Psoas muscle (tissue), 8 donors: ENCODE measurements around the gene TDRD12. TPM values are rescaled to one million over a fixed set of nuclear protein-coding genes. Genes with fewer than 3 reads are reported as not detected.

Experiments
- ATAC-seq, 4 donors: fragments of 200-7000 bp; cut with Tn5 transposase; one replicate each; pipeline ENCODE4 v1.9.1; 2020; ENCODE audit warnings: moderate library complexity in 3 of 4, mild to moderate bottlenecking in 2 of 4
- DNase-seq, 2 donors: peaks; one replicate each; pipeline ENCODE4 v3.0.0-alpha.2; 2020
- H3K27ac ChIP-seq: fragments of 200-600 bp; one replicate; pipeline ENCODE4 v1.8.0; 2022
- H3K27me3 ChIP-seq, 3 donors: fragments of 200-600 bp in 1 of 3; one replicate each; pipeline versions ENCODE4 v1.6.1 to v1.8.0; 2013 to 2022; ENCODE audit warnings: low read length in 2 of 3, mild to moderate bottlenecking in 2 of 3, moderate library complexity in 1 of 3; ENCODE audit not compliant: insufficient read depth in 3 of 3
- H3K36me3 ChIP-seq, 2 donors: fragments of 200-600 bp in 1 of 2; one replicate each; pipeline versions ENCODE4 v1.6.1 to v1.8.0; 2013 to 2022; ENCODE audit warnings: low read depth in 1 of 2, mild to moderate bottlenecking in 1 of 2, moderate library complexity in 1 of 2; ENCODE audit not compliant: insufficient read depth in 1 of 2
- H3K4me1 ChIP-seq: fragments of 200-600 bp; one replicate; pipeline ENCODE4 v1.8.0; 2022
- H3K4me3 ChIP-seq: fragments of 200-600 bp; one replicate; pipeline ENCODE4 v1.8.0; 2022; ENCODE audit warnings: mild to moderate bottlenecking
- H3K9me3 ChIP-seq: fragments of 200-600 bp; one replicate; pipeline ENCODE4 v1.8.0; 2022
- WGBS, 3 donors: extraction: QIAGEN DNeasy Blood & Tissue Kit; methylation state at CpG; one replicate each; pipeline versions ENCODE4 v1.1.6 to v1.1.7; 2013; 5-methylcytosine and 5-hydroxymethylcytosine counted together
- intact Hi-C, 2 donors: fragments of 100-400 bp; cut with DNase I; formaldehyde crosslinking; loops; one replicate each; pipeline versions ENCODE4 v1.11.0 to v1.14.2; 2022
- long read RNA-seq, 2 donors: library from polyadenylated mRNA; unstranded; transcript quantifications; one replicate each; pipeline ENCODE4 v2.0.0, GENCODE V29; 2021
- polyA plus RNA-seq, 3 donors: library from polyadenylated mRNA; stranded (reverse); fragments of 200-250 nt; gene quantifications; one replicate each; pipeline ENCODE4 v1.2.3, GENCODE V29; 2013
- total RNA-seq, 4 donors: library from RNA; stranded (reverse); fragmentation: NEBNext Ultra II Directional in 2 of 4; extraction: Animal tissue kit (Norgen Biotek cat#: 25700) in 2 of 4; gene quantifications; one replicate each; pipeline versions ENCODE4 v1.2.1 to v1.2.4, GENCODE V29; 2021 to 2023
- TF ChIP-seq, protein P1 (sequence below): fragments of 200-600 bp; IDR thresholded peaks from one replicate; pipeline ENCODE4 v1.8.0; 2022; ENCODE audit warnings: antibody characterized with exemption
- donor health status: healthy with polysubstance abuse.
- donor health status: DM: no; HTN: no; CAD: no; lungs with moderate emphysema.
- donor health status: Bipolar disorder and iron deficiency.
- donor health status: healthy.
- donor health status: DM: yes; HTN: yes; CAD: no.
- donor health status: DM: no; HTN: no; CAD: no.
- donor health status: DM: no; HTN: no; CAD: no.
- donor health status: DM: yes; HTN: yes; CAD: no.

Gene TDRD12, protein sequence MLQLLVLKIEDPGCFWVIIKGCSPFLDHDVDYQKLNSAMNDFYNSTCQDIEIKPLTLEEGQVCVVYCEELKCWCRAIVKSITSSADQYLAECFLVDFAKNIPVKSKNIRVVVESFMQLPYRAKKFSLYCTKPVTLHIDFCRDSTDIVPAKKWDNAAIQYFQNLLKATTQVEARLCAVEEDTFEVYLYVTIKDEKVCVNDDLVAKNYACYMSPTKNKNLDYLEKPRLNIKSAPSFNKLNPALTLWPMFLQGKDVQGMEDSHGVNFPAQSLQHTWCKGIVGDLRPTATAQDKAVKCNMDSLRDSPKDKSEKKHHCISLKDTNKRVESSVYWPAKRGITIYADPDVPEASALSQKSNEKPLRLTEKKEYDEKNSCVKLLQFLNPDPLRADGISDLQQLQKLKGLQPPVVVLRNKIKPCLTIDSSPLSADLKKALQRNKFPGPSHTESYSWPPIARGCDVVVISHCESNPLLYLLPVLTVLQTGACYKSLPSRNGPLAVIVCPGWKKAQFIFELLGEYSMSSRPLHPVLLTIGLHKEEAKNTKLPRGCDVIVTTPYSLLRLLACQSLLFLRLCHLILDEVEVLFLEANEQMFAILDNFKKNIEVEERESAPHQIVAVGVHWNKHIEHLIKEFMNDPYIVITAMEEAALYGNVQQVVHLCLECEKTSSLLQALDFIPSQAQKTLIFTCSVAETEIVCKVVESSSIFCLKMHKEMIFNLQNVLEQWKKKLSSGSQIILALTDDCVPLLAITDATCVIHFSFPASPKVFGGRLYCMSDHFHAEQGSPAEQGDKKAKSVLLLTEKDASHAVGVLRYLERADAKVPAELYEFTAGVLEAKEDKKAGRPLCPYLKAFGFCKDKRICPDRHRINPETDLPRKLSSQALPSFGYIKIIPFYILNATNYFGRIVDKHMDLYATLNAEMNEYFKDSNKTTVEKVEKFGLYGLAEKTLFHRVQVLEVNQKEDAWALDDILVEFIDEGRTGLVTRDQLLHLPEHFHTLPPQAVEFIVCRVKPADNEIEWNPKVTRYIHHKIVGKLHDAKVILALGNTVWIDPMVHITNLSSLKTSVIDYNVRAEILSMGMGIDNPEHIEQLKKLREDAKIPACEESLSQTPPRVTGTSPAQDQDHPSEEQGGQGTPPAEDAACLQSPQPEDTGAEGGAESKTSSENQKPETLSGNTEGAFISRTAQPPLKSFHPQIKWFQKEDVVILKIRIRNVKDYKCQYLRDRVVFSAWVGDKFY (N-terminal part only)
- total RNA-seq (under 1 TPM in 3 of 4 donors, not detected in 1; 0.17 to 0.28 (median 0.21) TPM), polyA plus RNA-seq (under 1 TPM in 1 of 3 donors, not detected in 2; 0.14 TPM)
- long read RNA-seq, donor 1 = 0 reads
- long read RNA-seq, donor 2 = 0 reads

DNA sequence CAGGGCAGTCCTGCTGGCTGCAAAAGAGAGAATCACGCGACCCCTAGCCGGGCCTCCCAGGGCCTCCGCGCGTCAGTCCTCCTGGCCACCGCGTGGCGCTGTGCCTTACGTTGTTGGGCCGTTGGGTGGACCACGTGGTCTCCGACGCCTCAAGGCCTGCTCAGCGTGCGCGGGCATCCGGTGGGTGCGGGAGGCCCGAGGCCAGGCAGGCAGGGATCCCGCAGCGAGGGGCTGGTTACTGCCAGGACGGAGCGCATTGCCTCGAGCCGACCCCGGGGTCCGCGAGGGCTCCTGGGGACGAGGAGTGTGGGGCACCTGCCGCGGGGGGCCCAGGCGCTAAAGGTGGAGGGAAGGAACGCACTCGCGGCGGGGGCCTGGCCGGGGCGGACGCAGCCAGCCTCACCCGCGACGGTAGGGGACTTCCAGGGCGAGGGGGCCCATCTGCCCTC is at the start of gene TDRD12:
TDRD12 (plus strand) TSS at position 157 of the 449 bp plus-strand sequence. CDS start 306 bp downstream, outside the sequence.
- intact Hi-C loops = no loop called here
- Histone ChIP-seq H3K9me3 (no peaks in the 10 kb centered on the region), H3K36me3 (peaks cover 0 to 8% of the 10 kb centered on the region in 2 donors), H3K27ac (no peak within 1 kb of the TSS), H3K4me3 (no peak within 1 kb of the TSS), H3K27me3 (no peaks in the 10 kb centered on the region), H3K4me1 (no peaks in the 10 kb centered on the region)
- DNase-seq = no peak
- WGBS, 3 donors = 87 to 95% (median 92%) methylated on average over 32 to 44 of the region's 44 CpGs
- TF ChIP-seq, protein P1, sequence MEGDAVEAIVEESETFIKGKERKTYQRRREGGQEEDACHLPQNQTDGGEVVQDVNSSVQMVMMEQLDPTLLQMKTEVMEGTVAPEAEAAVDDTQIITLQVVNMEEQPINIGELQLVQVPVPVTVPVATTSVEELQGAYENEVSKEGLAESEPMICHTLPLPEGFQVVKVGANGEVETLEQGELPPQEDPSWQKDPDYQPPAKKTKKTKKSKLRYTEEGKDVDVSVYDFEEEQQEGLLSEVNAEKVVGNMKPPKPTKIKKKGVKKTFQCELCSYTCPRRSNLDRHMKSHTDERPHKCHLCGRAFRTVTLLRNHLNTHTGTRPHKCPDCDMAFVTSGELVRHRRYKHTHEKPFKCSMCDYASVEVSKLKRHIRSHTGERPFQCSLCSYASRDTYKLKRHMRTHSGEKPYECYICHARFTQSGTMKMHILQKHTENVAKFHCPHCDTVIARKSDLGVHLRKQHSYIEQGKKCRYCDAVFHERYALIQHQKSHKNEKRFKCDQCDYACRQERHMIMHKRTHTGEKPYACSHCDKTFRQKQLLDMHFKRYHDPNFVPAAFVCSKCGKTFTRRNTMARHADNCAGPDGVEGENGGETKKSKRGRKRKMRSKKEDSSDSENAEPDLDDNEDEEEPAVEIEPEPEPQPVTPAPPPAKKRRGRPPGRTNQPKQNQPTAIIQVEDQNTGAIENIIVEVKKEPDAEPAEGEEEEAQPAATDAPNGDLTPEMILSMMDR = no peak
- no peak for ATAC-seq

DNA sequence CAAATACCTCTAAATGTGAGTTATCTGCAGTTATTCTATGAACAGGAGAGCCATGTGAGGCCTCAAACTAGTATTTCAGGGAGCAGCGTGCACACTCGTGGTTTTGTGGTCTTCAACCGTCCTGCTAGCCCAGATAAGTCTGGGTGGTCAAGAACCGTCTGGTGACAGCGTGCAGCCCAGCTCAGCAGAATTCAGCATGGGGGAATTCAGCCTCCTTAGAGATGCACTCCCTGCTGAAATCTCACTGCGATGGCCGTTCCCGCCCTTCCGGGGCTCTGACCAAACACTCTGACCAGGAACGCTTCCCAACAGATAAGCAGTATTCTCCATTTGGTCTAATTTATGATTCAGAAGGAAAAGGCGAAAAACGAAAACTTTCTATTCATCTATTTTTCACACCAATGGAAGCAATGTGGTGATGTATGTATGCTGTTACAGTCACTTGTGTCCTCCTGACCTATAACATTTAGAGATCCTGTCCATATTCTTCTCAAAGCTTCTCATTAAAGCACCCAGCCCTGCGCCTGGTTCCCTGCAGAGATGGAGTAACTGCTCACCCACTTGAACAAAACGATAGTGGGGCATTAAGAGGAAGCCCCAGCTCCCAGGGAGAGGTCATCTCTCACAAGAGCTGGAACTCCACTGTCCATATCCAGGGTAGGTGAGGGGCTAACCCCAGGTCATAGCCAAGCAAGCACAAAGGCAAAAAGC is 47.5 kb upstream of the TDRD12 start:
- ATAC-seq = no peak
- Histone ChIP-seq H3K4me1 (peaks cover 36% of the 10 kb centered on the region), H3K27ac (no peak overlapping the region), H3K9me3 (no peaks in the 10 kb centered on the region), H3K36me3 (peaks cover 0 to 5% of the 10 kb centered on the region in 2 donors), H3K27me3 (peaks cover 0 to 3% (median 0%) of the 10 kb centered on the region in 3 donors), H3K4me3 (no peak overlapping the region)
- 73 to 85% (median 76%) methylated on average over 14 of the region's 14 CpGs for WGBS, 3 donors
- intact Hi-C loops = loop anchor here in 1 of 2 donors (10.0 kb wide), 2 partner anchors 87 to 267 kb away; partner anchors contain the start of genes DPY19L3 and PDCD5
- DNase-seq = peak in 1 of 2 donors; percentile 19
- TF ChIP-seq, protein P1 = no peak

DNA sequence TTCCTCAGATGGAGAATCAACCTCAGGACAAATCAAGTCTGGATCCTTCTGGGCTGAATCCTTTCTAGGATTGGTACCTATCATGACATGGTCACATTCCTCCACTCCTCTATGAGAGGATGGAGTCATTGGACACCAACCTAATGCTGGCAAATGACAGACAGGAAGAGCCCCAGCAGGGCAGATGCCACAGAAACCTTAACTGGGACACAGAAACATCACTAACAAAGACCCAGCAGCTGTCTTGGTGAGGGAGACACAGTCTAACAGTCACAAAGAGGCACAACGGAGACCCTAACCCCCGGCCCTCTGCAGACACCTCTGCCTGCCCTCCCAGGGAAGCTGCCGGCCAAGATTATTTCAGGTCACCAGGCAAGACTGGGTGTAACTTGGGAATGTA is 46.7 kb upstream of the TDRD12 start:
- H3K4me3 ChIP-seq = peak overlapping the region; percentile 22
- H3K36me3 ChIP-seq = no peaks in the 10 kb centered on the region
- peaks cover 33% of the 10 kb centered on the region for H3K4me1 ChIP-seq
- peaks cover 0 to 3% (median 0%) of the 10 kb centered on the region in 3 donors for H3K27me3 ChIP-seq
- no peaks in the 10 kb centered on the region for H3K9me3 ChIP-seq
- ATAC-seq (no peak), DNase-seq (peak in 1 of 2 donors; percentile 34)
- H3K27ac ChIP-seq = no peak overlapping the region
- TF ChIP-seq, protein P1 = no peak
- 54 to 74% (median 65%) methylated on average over 3 of the region's 3 CpGs for WGBS, 3 donors
- intact Hi-C loops = loop anchor here in 1 of 2 donors (10.0 kb wide), 2 partner anchors 88 to 268 kb away; partner anchors contain the start of genes DPY19L3 and PDCD5
